ENCODE data around the gene IL22RA1. TPM values are rescaled to one million over a fixed set of nuclear protein-coding genes. Genes with fewer than 3 reads are reported as not detected.
A peak's percentile ranks its signal among the peaks of the same experiment; 100 is the strongest.

The IL22RA1 gene
- total RNA-seq, 4 donors from 2014 or later: 0.23 TPM; not detected in 3

- DNase-seq (ENCODE audit: extremely low spot score): no peak
- intact Hi-C loops (cut with DNase I): no loop called here
- H3K4me3 ChIP-seq: peak within 1 kb of the TSS; percentile 34 to 50 (median 44)
- TF ChIP-seq POLR2AphosphoS5 (IDR thresholded peaks at IDR 0.05): peak in 1 of 2 donors; percentile 44
- TF ChIP-seq EP300 (IDR thresholded peaks at IDR 0.05): no peak
- TF ChIP-seq POLR2A (IDR thresholded peaks at IDR 0.05; ENCODE audit: low read depth): no peak
- TF ChIP-seq, protein P1, sequence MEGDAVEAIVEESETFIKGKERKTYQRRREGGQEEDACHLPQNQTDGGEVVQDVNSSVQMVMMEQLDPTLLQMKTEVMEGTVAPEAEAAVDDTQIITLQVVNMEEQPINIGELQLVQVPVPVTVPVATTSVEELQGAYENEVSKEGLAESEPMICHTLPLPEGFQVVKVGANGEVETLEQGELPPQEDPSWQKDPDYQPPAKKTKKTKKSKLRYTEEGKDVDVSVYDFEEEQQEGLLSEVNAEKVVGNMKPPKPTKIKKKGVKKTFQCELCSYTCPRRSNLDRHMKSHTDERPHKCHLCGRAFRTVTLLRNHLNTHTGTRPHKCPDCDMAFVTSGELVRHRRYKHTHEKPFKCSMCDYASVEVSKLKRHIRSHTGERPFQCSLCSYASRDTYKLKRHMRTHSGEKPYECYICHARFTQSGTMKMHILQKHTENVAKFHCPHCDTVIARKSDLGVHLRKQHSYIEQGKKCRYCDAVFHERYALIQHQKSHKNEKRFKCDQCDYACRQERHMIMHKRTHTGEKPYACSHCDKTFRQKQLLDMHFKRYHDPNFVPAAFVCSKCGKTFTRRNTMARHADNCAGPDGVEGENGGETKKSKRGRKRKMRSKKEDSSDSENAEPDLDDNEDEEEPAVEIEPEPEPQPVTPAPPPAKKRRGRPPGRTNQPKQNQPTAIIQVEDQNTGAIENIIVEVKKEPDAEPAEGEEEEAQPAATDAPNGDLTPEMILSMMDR (IDR thresholded peaks at IDR 0.05): peak; percentile 67 to 86 (median 75)
- peaks cover 19 to 47% (median 34%) of the 10 kb centered on the region in 4 donors for H3K4me1 ChIP-seq
- 28% methylated on average over 18 of the region's 27 CpGs for WGBS
- no peaks in the 10 kb centered on the region for H3K9me3 ChIP-seq
- H3K36me3 ChIP-seq: peaks cover 0 to 11% (median 0%) of the 10 kb centered on the region in 4 donors
- no peaks in the 10 kb centered on the region for H3K27me3 ChIP-seq
- H3K27ac ChIP-seq (replicated peaks in 1 of 4): peak within 1 kb of the TSS; percentile 38 to 63 (median 55)
Observed at GRCh38 chr1:24111996-24112779, 30.8 kb downstream of the IL22RA1 start, which contains the start of gene MYOM3. MYOM3 (minus strand) TSS chr1:24112135; CDS start chr1:24108636, 3,499 bp downstream.

- peaks cover 0 to 17% (median 0%) of the 10 kb centered on the region in 4 donors for H3K36me3 ChIP-seq
- WGBS: 81% methylated on average over 8 of the region's 20 CpGs
- H3K27me3 ChIP-seq: no peaks in the 10 kb centered on the region
- H3K4me1 ChIP-seq: peaks cover 19 to 47% (median 34%) of the 10 kb centered on the region in 4 donors
- TF ChIP-seq, protein P1 (IDR thresholded peaks at IDR 0.05): no peak
- TF ChIP-seq POLR2A (IDR thresholded peaks at IDR 0.05; ENCODE audit: low read depth) (peak; percentile 26), EP300 (IDR thresholded peaks at IDR 0.05) (no peak)
- no peak for DNase-seq (ENCODE audit: extremely low spot score)
- H3K9me3 ChIP-seq: no peaks in the 10 kb centered on the region
- H3K27ac ChIP-seq (replicated peaks in 1 of 4): peak overlapping the region; percentile 38 to 63 (median 55)
- intact Hi-C loops (cut with DNase I): no loop called here
- peak overlapping the region in 3 of 4 donors; percentile 34 to 46 (median 43) for H3K4me3 ChIP-seq
Observed at GRCh38 chr1:24111262-24111995, 31.5 kb downstream of the IL22RA1 start.

DNA sequence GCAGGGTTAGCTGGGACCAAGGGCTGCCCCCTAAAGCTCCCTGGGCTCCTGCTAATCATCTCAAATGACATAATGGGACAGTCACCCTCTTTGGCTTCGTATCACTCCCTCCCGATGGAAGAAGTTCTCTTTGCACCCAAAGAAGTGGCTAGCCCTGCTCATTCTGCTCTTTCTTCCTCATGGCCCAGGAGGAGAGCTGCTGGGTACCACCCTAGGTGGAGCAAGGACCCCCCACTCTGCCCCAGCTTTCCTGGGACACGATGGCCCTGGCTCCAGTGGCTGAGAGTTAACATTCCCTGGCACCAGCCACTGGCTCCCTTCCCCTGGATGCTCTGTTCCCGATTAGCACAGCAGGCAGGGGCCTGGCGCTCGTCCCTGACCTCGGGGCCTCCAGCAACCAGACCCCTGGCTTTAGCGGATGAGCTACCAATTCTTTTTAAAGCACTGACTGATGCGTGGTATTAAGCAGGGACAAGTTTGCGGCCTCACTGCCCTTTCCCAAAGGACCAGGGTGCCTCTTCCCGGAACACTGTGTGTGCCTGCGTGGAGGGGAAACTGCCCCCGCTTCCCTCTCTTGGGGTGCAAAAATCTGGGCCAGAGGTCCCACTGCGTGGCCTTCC, 32.2 kb downstream of the IL22RA1 start:
- H3K9me3 ChIP-seq: no peaks in the 10 kb centered on the region
- H3K4me1 ChIP-seq: peaks cover 19 to 48% (median 35%) of the 10 kb centered on the region in 4 donors
- 89% methylated on average over 7 of the region's 14 CpGs for WGBS
- no peak for TF ChIP-seq POLR2AphosphoS5 (IDR thresholded peaks at IDR 0.05)
- TF ChIP-seq EP300 (IDR thresholded peaks at IDR 0.05): no peak
- no peak for TF ChIP-seq POLR2A (IDR thresholded peaks at IDR 0.05; ENCODE audit: low read depth)
- TF ChIP-seq, protein P1 (IDR thresholded peaks at IDR 0.05): no peak
- intact Hi-C loops (cut with DNase I): no loop called here
- no peak for DNase-seq (ENCODE audit: extremely low spot score)
- no peaks in the 10 kb centered on the region for H3K27me3 ChIP-seq
- peak overlapping the region; percentile 38 to 63 (median 55) for H3K27ac ChIP-seq (replicated peaks in 1 of 4)
- peaks cover 0 to 22% (median 0%) of the 10 kb centered on the region in 4 donors for H3K36me3 ChIP-seq
- peak overlapping the region in 1 of 4 donors; percentile 46 for H3K4me3 ChIP-seq

GRCh38 chr1:24109686-24110475, 33.1 kb downstream of the IL22RA1 start:
- Histone ChIP-seq H3K9me3 (no peaks in the 10 kb centered on the region), H3K4me3 (no peak overlapping the region), H3K27ac (replicated peaks in 1 of 4) (peak overlapping the region in 3 of 4 donors; percentile 50 to 63 (median 60)), H3K4me1 (peaks cover 19 to 55% (median 37%) of the 10 kb centered on the region in 4 donors), H3K27me3 (no peaks in the 10 kb centered on the region), H3K36me3 (peaks cover 0 to 30% (median 0%) of the 10 kb centered on the region in 4 donors)
- TF ChIP-seq POLR2AphosphoS5 (IDR thresholded peaks at IDR 0.05): no peak
- no peak for TF ChIP-seq POLR2A (IDR thresholded peaks at IDR 0.05; ENCODE audit: low read depth)
- TF ChIP-seq, protein P1 (IDR thresholded peaks at IDR 0.05): no peak
- TF ChIP-seq EP300 (IDR thresholded peaks at IDR 0.05): no peak
- no peak for DNase-seq (ENCODE audit: extremely low spot score)
- intact Hi-C loops (cut with DNase I): loop anchor here (2.0 kb wide), 1 partner anchor 39 kb away; no protein-coding TSS in a partner anchor
- WGBS: 84% methylated on average over 9 of the region's 15 CpGs

Data from esophagus muscularis mucosa (tissue), 4 donors.